HG03196 (cell line): ENCODE results near the gene BOD1L2.

ENCODE experiments used
- ATAC-seq: cut with Tn5 transposase; IDR thresholded peaks from one replicate; pipeline ENCODE4 v1.9.1; 2021; ENCODE audit not compliant: unreplicated experiment

Gene BOD1L2

DNA sequence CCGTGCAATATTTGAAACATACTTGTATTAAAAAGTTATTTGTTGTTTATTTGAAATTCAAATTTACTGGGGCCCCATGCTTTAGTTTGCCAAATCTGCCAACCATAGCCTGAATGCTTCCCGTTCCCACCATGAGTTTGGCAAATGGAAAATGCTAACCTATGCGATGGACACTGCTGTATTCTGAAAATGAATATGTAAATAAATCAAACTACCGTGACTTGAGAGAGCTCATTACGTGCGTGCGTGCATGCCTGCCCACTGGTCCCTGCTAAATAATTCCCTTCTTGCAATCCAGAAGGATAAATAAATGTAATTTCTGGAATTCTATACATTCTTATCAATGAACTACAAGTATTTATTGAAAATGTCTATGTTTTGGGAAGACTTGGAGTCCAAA is 3.2 kb downstream of the BOD1L2 start:
- ATAC-seq, result no peak

DNA sequence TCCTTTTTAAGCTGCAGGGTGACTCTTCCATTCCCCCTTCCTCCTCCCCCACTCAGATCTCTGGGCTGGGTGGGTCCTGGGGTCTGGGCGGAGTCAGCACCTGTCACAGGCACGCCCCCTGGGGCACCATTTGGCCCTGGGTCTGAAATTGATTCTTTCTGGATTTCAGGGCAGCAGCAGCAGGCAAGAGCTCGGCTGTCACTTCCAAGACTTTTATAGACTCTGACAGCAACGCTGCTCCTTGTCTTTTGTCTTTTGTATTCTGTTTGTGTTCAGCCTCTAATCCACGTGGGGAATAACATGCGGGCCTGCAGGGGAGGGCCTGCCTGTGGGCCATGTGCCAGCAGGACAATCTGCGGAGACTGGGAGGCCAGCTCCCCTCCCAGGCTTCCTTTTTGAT is 3.9 kb downstream of the BOD1L2 start:
- no peak for ATAC-seq

DNA sequence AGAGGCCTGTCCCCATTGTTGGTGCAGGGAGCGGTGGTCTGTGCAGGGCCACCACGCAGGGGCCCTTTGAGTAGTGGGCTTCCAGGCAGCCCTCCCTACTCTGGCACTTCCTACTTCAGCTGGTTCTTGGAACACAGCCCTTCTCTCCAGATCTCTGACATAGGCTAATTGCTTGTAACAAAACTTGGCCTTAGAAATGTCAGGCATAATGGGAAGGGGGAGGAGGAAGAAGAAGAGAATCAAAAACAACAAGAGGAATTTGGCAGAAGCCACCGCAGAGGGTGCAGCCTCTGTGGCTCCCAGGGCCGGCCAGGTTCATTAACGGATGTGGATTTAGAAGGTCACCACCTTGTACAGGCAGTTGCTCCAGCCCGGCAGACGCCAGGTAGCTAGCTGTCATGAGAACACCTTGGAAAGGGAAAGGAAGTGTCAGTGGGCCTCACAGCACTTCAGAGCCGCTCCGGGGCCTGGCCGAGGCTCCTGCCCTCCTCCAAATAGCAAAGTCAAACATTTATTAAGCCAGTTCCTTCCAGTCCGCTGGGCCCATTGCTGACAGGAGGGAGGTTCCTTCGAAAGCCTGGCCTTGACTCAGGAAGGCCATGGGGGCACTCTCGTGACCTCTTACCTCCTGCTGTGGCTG is 7.4 kb downstream of the BOD1L2 start:
- ATAC-seq, result no peak

DNA sequence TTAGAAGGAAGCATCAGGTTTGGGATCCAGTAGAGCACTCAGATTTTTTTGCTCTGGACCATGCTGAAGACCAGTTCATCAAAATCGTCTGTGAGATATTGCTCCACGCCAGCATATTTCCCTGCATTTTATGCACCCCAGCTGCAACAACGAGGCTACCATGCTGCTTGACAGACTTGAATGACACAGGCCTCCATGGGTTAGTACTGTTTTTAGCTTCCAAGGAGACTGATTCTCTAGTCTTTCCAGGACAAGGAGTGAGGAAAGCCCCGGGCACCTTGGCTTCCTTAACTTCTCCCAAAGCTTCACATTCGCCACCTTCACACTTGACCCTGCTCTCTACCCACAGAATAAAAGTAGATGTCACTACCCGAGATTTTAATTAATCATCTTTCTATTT is 17.5 kb downstream of the BOD1L2 start:
- ATAC-seq, result no peak

DNA sequence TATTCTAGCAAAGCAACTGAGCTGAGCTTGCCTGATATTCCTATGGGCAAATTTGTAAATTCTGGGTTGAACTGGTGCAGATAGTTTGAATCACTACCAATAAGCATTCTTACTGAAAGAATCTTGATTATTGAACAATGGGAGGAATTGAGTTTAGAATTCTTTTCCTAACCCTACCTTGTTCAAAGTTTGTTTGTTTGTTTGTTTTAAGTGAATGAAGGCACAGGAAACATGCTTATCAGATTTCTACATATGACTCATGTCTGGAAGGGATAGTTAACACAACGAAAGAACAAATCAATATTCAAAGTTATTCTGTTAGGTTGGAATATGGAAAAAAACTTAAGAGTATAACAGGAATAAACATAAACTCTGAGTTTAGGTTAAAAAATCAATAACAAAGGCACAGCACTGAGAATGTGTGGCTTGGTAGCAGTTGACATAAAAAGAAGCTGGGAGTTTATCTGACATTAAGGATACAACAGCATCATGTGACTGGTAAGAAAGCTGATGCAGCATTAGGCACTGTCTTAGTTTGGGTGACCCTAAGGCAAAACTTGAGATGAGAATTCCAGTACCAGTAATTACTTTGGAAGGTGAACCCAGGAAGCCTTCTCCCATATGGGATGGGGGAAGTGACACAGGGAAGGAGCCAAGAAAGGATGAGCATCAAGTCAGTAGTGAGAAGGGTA is 20.9 kb downstream of the BOD1L2 start:
- ATAC-seq, result no peak

DNA sequence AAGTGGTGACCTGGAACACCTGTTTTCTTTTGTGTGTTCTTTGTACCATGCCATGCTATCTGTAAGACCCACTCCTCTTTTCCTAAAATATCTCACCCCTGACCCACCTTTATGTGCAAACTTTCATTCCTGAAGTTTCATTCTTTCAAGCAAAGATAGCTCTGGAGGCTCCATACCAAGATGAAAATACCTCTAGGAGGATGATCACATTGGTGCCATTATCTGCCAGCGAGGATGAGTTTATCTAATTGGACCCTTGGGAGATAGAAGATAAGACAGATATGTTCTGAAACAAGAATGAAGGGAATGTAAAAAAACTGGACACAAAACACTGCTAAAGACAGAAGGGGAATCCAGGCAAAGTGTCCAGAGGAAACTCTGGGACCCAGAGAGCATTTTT is 24.1 kb downstream of the BOD1L2 start:
- ATAC-seq, result no peak

DNA sequence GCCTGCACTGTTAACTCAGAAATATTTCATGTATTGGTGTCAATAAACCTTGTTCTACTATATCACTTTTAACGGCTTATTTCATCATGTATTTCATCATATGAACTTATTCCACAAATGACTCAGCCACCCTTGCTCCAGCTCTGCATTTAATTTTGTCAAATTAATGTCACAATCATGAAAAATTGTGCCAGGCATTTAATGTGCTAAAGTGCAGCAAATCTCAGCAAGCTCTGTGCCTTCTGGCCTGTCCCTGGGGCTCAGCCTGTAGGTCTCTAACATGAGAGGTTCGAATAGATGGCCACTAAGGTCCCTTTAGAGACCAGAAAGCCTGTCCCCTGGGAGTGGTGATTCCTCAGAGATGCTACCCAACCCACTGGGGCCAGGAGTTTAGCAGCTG is 28.6 kb downstream of the BOD1L2 start:
- ATAC-seq, result no peak

DNA sequence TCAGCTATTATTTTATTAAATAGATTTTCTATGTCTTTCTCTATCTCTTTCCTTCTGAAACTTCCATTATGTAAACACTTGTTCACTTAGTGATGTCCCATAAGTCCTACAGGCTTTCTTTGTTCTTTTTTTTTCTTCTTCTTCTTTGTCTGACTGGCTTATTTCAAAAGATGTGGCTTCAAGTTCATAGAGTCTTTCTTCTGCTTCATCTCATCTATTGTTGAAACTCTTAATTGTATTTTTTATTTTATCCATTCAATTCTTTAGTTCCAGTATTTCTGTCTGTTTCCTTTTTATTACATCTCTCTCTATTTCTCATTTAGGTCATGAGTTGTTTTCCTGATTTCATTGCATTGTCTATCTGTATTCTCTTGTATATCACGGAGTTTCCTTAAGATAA is 38.5 kb downstream of the BOD1L2 start:
- no peak for ATAC-seq

DNA sequence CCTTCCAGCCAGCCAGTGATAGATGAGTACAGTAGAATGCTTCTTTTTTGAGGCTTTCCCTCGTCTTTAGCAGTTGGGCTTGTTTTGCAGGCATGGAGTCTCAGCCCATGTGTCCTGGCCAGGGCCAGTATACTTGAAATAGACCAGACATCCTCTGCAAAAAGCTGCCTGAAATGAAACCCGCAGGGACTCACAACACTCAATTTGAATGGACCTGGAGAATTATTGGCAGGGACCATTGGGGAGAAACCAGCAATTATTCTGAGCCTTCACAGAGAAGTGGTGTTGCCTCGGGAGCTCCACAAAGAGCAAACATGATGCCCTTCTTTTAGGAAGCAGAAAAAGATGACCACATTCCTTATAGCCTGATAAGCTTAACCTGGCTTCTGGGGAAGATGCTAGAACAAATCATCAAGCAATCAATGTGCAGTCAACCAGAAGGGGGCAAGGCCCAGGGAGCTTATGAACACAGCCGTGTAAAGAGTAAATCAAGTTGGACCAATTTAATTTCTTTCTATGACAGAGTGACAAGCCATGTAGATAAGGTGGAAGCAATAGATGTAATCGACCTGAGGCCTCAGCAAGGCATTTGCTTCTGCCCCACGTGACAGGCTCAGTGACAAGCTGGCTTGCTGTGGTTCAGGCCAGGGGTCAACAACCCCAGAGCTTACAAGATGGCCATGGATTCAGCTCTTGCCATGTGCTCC is 42.1 kb downstream of the BOD1L2 start:
- ATAC-seq, result no peak

DNA sequence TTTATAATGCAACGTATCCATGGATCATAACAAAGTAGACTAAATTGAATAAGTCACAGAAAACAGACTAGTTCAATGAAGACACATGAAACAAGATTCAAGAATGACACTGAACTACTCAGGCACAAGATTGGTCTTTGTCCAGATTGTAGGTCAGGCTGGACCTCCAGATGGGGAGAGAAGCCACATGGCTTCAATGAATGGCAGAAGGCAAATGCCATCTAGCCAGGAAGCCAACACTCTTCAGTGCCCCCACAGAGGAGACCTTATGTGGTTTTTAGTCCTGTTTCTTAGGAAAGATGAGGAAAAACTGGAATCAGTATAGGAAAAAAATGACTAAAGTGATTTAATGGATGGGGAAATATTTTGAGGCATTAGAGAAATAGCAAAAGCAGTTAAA is 43.1 kb downstream of the BOD1L2 start:
- no peak for ATAC-seq

DNA sequence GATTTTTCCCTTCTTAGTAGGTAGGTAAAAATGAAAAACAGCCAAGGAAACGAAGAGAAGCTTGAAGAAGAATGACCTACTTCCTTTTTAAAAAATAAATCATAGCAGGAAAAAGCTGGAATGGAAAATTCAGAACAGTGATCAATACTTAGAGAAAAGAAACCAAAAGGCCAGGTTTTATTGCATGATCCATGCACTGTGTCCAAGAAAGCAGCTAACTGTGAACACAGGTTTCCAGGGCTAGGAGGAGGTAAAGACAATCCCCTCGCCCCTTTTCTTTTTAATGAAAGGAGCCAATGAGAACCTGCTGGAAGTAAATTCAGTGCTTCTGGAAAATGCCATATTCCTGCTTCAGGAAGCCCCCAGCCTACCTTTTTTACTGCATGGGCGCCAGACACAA is 47.2 kb downstream of the BOD1L2 start:
- no peak for ATAC-seq

DNA sequence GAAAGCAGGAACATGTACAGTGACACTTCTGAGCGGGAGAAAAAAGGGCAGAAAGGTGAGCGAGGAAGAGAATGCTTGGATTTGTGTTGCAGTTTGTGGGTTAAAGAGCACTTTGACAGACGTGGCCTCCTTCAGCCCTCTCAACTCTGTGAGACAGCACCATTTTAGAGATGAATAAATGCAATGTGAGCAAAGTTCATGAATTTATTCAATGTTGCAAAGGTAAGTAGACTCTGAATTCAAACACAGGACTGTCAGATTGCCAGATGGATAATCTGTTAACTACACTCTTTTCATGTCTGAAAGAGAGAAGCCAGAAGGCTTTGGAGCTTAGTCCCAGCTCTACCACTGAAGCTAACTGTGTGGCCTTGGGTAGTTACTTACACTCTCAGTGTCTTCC is 47.7 kb downstream of the BOD1L2 start:
- ATAC-seq, result no peak

DNA sequence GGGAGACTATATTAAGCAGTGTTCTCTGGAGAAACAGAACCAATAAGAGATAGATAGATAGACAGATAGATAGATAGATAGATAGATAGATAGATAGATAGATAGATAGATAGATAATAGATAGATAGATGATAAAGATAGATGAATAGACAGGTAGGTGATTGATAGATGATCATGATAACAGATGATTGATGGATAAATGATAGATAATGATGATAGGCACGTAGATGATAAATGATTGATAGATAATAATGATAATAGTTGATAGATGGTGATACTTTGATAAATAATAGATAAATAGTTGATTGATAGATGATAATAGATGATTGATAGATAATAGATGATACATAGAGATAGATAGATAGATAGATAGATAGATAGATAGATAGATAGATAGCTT is 48.5 kb downstream of the BOD1L2 start:
- no peak for ATAC-seq

DNA sequence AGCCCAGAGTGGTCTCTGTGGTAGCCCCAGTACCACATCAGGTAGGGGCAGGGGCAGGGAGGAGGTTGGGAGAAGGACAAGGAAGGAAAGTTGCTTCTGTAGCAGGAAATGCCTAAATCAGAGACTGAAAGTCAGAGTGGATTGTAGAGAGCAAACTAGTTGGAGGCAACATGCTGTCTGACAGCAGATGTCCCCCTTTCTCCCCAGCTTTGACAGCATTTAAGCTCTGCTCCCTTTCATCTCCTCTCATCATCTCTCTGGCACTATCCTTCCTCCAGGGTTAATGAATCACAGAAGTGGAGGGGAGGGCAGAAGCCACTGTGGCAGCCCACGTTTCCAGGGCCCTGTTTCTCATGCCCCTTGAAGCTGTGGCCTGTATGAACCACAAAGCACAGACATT is 50.4 kb downstream of the BOD1L2 start:
- no peak for ATAC-seq

DNA sequence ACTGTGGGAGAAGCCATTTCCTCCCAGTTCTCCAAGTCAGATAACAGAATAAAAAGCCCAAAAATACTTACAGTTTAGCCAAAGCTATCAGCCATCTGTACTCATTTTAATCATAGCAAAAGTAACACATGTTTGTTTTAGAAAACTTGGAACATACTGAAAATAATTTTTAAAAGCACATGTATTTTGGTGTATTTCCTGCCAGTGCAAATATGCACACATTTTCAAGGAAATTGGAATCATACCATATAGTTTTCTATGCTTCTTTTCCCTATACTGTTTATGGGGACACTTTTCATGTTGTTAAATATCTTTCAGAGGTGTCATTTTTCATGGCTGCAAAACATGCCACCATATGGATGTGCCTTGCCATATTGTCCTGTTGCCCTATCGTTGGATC is 51.2 kb downstream of the BOD1L2 start:
- ATAC-seq, result no peak
